ENCODE measurements around the gene MTCL1.
"Not testable (repeated sequence)": the region's sequence is repeated elsewhere in the genome, so short reads cannot be mapped to it uniquely, and the experiment has no call there.

- not testable (repeated sequence) for TF ChIP-seq CTCF (conservative IDR thresholded peaks at IDR 0.05; ENCODE audit: low read depth, low read length); EZH2 (IDR thresholded peaks at IDR 0.05; ENCODE audit: borderline replicate concordance, low read depth, low read length, poor library complexity, severe bottlenecking)
These were observed 56.2 kb downstream of the MTCL1 start for GRCh38 chr18:8761535-8761934.

Data from A673 (cell line).